ENCODE measurements around the gene MVP.

DNA sequence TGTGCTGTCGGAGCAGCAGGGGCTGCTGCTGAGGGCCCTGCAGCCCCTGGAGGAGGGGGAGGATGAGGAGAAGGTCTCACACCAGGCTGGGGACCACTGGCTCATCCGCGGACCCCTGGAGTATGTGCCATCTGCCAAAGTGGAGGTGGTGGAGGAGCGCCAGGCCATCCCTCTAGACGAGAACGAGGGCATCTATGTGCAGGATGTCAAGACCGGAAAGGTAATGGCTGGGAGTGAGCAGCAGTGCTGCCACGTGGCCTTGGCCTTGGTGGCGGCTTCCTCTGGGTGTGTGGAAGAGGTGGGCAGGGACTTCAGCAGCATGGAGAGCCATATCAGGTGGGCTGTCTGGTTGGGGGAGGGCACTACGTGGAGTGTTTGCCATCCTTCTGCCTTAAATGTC lies 20.0 kb downstream of the MVP start:
- TF ChIP-seq, protein P1, sequence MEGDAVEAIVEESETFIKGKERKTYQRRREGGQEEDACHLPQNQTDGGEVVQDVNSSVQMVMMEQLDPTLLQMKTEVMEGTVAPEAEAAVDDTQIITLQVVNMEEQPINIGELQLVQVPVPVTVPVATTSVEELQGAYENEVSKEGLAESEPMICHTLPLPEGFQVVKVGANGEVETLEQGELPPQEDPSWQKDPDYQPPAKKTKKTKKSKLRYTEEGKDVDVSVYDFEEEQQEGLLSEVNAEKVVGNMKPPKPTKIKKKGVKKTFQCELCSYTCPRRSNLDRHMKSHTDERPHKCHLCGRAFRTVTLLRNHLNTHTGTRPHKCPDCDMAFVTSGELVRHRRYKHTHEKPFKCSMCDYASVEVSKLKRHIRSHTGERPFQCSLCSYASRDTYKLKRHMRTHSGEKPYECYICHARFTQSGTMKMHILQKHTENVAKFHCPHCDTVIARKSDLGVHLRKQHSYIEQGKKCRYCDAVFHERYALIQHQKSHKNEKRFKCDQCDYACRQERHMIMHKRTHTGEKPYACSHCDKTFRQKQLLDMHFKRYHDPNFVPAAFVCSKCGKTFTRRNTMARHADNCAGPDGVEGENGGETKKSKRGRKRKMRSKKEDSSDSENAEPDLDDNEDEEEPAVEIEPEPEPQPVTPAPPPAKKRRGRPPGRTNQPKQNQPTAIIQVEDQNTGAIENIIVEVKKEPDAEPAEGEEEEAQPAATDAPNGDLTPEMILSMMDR (IDR thresholded peaks at IDR 0.05; ENCODE audit: low read depth, low read length), result no peak
- no peak for TF ChIP-seq EZH2phosphoT487 (IDR thresholded peaks at IDR 0.05; ENCODE audit: low read depth)
